SK-N-SH treated with all-trans-retinoic acid at 6 μM for 48 hours (cell line): ENCODE results near the gene WDR73.

Experiments used
- CREB5 ChIP-seq: fragments of 250-450 bp; sonication (Bioruptor Pico); IDR thresholded peaks from 2 replicates; pipeline ENCODE4 v1.5.1; 2020; ENCODE audit warnings: low read depth, mild to moderate bottlenecking, moderate library complexity
- CSDC2 ChIP-seq: fragments of 250-450 bp; sonication (Bioruptor Pico); IDR thresholded peaks from 2 replicates; pipeline ENCODE4 v1.5.0; 2020; ENCODE audit warnings: mild to moderate bottlenecking, moderate library complexity
- ZC3H10 ChIP-seq: fragments of 250-450 bp; sonication (Bioruptor Pico); IDR thresholded peaks from 2 replicates; pipeline ENCODE4 v1.5.1; 2021; ENCODE audit warnings: mild to moderate bottlenecking, moderate library complexity

GRCh38 chr15:84591815-84592214, 62.3 kb downstream of the WDR73 start:
- TF ChIP-seq ZC3H10, result no peak
- TF ChIP-seq CREB5, result no peak
- no peak for TF ChIP-seq CSDC2 (CRISPR knock-in tag)
